Stimulated activated CD8-positive, alpha-beta memory T cell treated with anti-CD3 and anti-CD28 coated beads, Interleukin-12 subunit alpha, Interleukin-12 subunit beta, amount 100 ng/mL, for 4 hours (primary cell): ENCODE measurements around the gene SERF2.
A peak's percentile ranks its signal among the peaks of the same experiment; 100 is the strongest.
"Not testable (repeated sequence)": the region's sequence is repeated elsewhere in the genome, so short reads cannot be mapped to it uniquely, and the experiment has no call there.

ENCODE experiments used
- DNase-seq: peaks from one replicate; pipeline ENCODE4 v3.0.0-alpha.2; 2020; ENCODE audit warnings: low read depth

Gene SERF2

GRCh38 chr15:43791993-43792760 is at the start of gene SERF2:
Gene SERF2 (plus strand): TSS chr15:43792320. CDS start chr15:43792377, 57 bp downstream.
- peak; percentile 100 for DNase-seq

GRCh38 chr15:43746245-43746902 is 45.7 kb upstream of the SERF2 start, which contains the start of gene PDIA3:
Gene PDIA3 (plus strand): TSS chr15:43746438. CDS start chr15:43746540, 102 bp downstream.
- DNase-seq: peak; percentile 86

GRCh38 chr15:43746903-43747309 is 45.2 kb upstream of the SERF2 start:
- DNase-seq: not testable (repeated sequence)

- no peak for DNase-seq
These were observed 43.7 kb upstream of the SERF2 start for GRCh38 chr15:43748376-43748775.

GRCh38 chr15:43749690-43750345 is 42.3 kb upstream of the SERF2 start:
- peak; percentile 11 for DNase-seq

GRCh38 chr15:43751885-43752284 is 40.2 kb upstream of the SERF2 start:
- no peak for DNase-seq

GRCh38 chr15:43762824-43763223 is 29.3 kb upstream of the SERF2 start:
- no peak for DNase-seq

GRCh38 chr15:43763819-43764446 is 28.2 kb upstream of the SERF2 start:
- DNase-seq: no peak

- peak; percentile 18 for DNase-seq
These were observed 22.4 kb upstream of the SERF2 start for GRCh38 chr15:43769584-43770228.

GRCh38 chr15:43771816-43772215 is 20.3 kb upstream of the SERF2 start:
- DNase-seq: no peak

- DNase-seq: no peak
These were observed 19.5 kb upstream of the SERF2 start for GRCh38 chr15:43772624-43773023.

- no peak for DNase-seq
These were observed 18.1 kb upstream of the SERF2 start for GRCh38 chr15:43774062-43774461.

- no peak for DNase-seq
These were observed 16.6 kb upstream of the SERF2 start for GRCh38 chr15:43775411-43775965.

GRCh38 chr15:43776101-43776717 is 15.9 kb upstream of the SERF2 start:
- DNase-seq: no peak

GRCh38 chr15:43776718-43777266 is 15.3 kb upstream of the SERF2 start, which contains the start of gene ELL3:
Gene ELL3 (minus strand): TSS chr15:43776966. CDS start chr15:43776901, 65 bp downstream.
- peak; percentile 69 for DNase-seq

GRCh38 chr15:43777267-43777914 is 14.7 kb upstream of the SERF2 start:
- DNase-seq: peak; percentile 73

- DNase-seq: no peak
These were observed 13.1 kb upstream of the SERF2 start for GRCh38 chr15:43779016-43779415.

- no peak for DNase-seq
These were observed 2.7 kb upstream of the SERF2 start for GRCh38 chr15:43789409-43789808.

GRCh38 chr15:43792761-43793476 is 799 bp downstream of the SERF2 start:
- no peak for DNase-seq
